ENCODE data around the gene SULT1B1.

The SULT1B1 gene

GRCh38 chr4:69702201-69702600 is 58.2 kb downstream of the SULT1B1 start:
- in situ Hi-C loops (cut with HindIII; ENCODE audit: low sequenced_read_pairs), result no loop called here

GRCh38 chr4:69701696-69702095 is 58.7 kb downstream of the SULT1B1 start:
- in situ Hi-C loops (cut with HindIII; ENCODE audit: low sequenced_read_pairs), result no loop called here

- in situ Hi-C loops (cut with HindIII; ENCODE audit: low sequenced_read_pairs), result no loop called here
Observed at GRCh38 chr4:69697536-69698242, 62.7 kb downstream of the SULT1B1 start.

GRCh38 chr4:69689599-69689998 is 70.8 kb downstream of the SULT1B1 start:
- in situ Hi-C loops (cut with HindIII; ENCODE audit: low sequenced_read_pairs), result no loop called here

GRCh38 chr4:69684804-69685203 is 75.6 kb downstream of the SULT1B1 start:
- in situ Hi-C loops (cut with HindIII; ENCODE audit: low sequenced_read_pairs), result no loop called here

Measured in endothelial cell of hepatic sinusoid (primary cell).